SK-N-SH treated with all-trans-retinoic acid at 6 μM for 48 hours (cell line): ENCODE measurements around the gene RAPGEF4.

Source experiments
- ATAC-seq: fragments of 200-7000 bp; cut with Tn5 transposase; 3 replicates; pipeline ENCODE4 v1.9.1; 2020; ENCODE audit warnings: mild to moderate bottlenecking, moderate library complexity
- ARNTL ChIP-seq: fragments of 450-650 bp; formaldehyde crosslinking; IDR thresholded peaks from 2 replicates; pipeline ENCODE4 v1.5.0; 2020; ENCODE audit warnings: low read depth, mild to moderate bottlenecking, moderate library complexity, borderline replicate concordance
- BACH2 ChIP-seq: fragments of 250-450 bp; sonication (Bioruptor Pico); IDR thresholded peaks from 2 replicates; pipeline ENCODE4 v1.9.0; 2021; ENCODE audit warnings: mild to moderate bottlenecking, borderline replicate concordance
- CSDC2 ChIP-seq: fragments of 250-450 bp; sonication (Bioruptor Pico); IDR thresholded peaks from 2 replicates; pipeline ENCODE4 v1.5.0; 2020; ENCODE audit warnings: mild to moderate bottlenecking, moderate library complexity
- ESRRG ChIP-seq: fragments of 250-450 bp; sonication (Bioruptor Pico); IDR thresholded peaks from 2 replicates; pipeline ENCODE4 v1.6.1; 2021; ENCODE audit warnings: mild to moderate bottlenecking
- GLIS3 ChIP-seq: fragments of 250-450 bp; sonication (Bioruptor Pico); IDR thresholded peaks from 2 replicates; pipeline ENCODE4 v1.5.0; 2020; ENCODE audit warnings: mild to moderate bottlenecking, moderate library complexity
- OSR1 ChIP-seq: fragments of 250-450 bp; sonication (Bioruptor Pico); IDR thresholded peaks from 2 replicates; pipeline ENCODE4 v1.8.0; 2022; ENCODE audit warnings: moderate library complexity, mild to moderate bottlenecking, inconsistent platforms
- PATZ1 ChIP-seq: fragments of 250-450 bp; sonication (Bioruptor Pico); IDR thresholded peaks from 2 replicates; pipeline ENCODE4 v1.8.0; 2020; ENCODE audit warnings: mild to moderate bottlenecking, moderate library complexity, borderline replicate concordance
- POU6F1 ChIP-seq: fragments of 250-450 bp; sonication (Bioruptor Pico); IDR thresholded peaks from 2 replicates; pipeline ENCODE4 v1.8.0; 2021; ENCODE audit warnings: low read depth, mild to moderate bottlenecking, moderate library complexity, borderline replicate concordance
- RARB ChIP-seq: fragments of 250-450 bp; sonication (Bioruptor Pico); IDR thresholded peaks from 2 replicates; pipeline ENCODE4 v1.8.0; 2021; ENCODE audit warnings: mild to moderate bottlenecking, moderate library complexity
- SNAI2 ChIP-seq: fragments of 250-450 bp; sonication (Bioruptor Pico); IDR thresholded peaks from 2 replicates; pipeline ENCODE4 v1.5.0; 2020; ENCODE audit warnings: mild to moderate bottlenecking, moderate library complexity
- TOX ChIP-seq: fragments of 250-450 bp; sonication (Bioruptor Pico); IDR thresholded peaks from 2 replicates; pipeline ENCODE4 v1.8.0; 2021; ENCODE audit warnings: mild to moderate bottlenecking, moderate library complexity, borderline replicate concordance
- TSHZ2 ChIP-seq: fragments of 250-450 bp; sonication (Bioruptor Pico); IDR thresholded peaks from 2 replicates; pipeline ENCODE4 v1.5.0; 2020; ENCODE audit warnings: mild to moderate bottlenecking, moderate library complexity
- ZC3H10 ChIP-seq: fragments of 250-450 bp; sonication (Bioruptor Pico); IDR thresholded peaks from 2 replicates; pipeline ENCODE4 v1.5.1; 2021; ENCODE audit warnings: mild to moderate bottlenecking, moderate library complexity
- ZFP3 ChIP-seq: fragments of 250-450 bp; sonication (Bioruptor Pico); IDR thresholded peaks from 2 replicates; pipeline ENCODE4 v1.5.0; 2020; ENCODE audit warnings: mild to moderate bottlenecking, moderate library complexity
- ZNF565 ChIP-seq: fragments of 450-650 bp; formaldehyde crosslinking; conservative IDR thresholded peaks from 2 replicates; pipeline ENCODE4 v1.5.0; 2020; ENCODE audit warnings: low read depth, mild to moderate bottlenecking, moderate library complexity
- ZNF70 ChIP-seq: fragments of 450-650 bp; formaldehyde crosslinking; IDR thresholded peaks from 2 replicates; pipeline ENCODE4 v1.5.0; 2020; ENCODE audit warnings: mild to moderate bottlenecking, moderate library complexity
- ZNF8 ChIP-seq: fragments of 450-650 bp; formaldehyde crosslinking; IDR thresholded peaks from 2 replicates; pipeline ENCODE4 v1.5.0; 2020; ENCODE audit warnings: mild to moderate bottlenecking, moderate library complexity
- TF ChIP-seq, protein P1 (sequence below): fragments of 250-450 bp; sonication (Bioruptor Pico); IDR thresholded peaks from 2 replicates; pipeline ENCODE4 v1.5.1; 2020; ENCODE audit warnings: low read depth, mild to moderate bottlenecking, moderate library complexity
- TF ChIP-seq, protein P2 (sequence below): fragments of 250-450 bp; sonication (Bioruptor Pico); IDR thresholded peaks from 2 replicates; pipeline ENCODE4 v1.5.1; 2021; ENCODE audit warnings: mild to moderate bottlenecking, moderate library complexity

RAPGEF4 gene

DNA sequence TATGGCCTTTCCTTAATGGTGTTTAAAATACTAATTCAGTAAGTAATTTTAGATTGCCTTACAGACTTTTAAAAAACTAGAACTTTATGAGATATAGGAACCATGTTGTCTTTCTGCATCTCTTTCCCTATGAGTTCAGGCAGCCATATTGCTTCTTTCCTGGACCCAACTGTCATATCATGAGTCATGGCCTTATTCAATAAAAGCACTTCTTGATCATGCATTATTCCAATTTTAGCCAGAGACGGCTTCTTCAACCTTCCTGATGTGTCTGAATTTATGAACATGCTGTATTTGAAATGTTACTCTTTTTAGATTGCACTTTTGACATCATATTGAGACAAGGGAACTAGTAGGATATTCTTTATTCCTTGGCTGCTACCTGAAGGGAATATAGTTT, 274.6 kb downstream of the RAPGEF4 start:
- TF ChIP-seq POU6F1 (CRISPR knock-in tag): no peak
- no peak for TF ChIP-seq TSHZ2
- TF ChIP-seq ZC3H10 (CRISPR knock-in tag): no peak
- no peak for TF ChIP-seq ESRRG (CRISPR knock-in tag)
- TF ChIP-seq, protein P1, sequence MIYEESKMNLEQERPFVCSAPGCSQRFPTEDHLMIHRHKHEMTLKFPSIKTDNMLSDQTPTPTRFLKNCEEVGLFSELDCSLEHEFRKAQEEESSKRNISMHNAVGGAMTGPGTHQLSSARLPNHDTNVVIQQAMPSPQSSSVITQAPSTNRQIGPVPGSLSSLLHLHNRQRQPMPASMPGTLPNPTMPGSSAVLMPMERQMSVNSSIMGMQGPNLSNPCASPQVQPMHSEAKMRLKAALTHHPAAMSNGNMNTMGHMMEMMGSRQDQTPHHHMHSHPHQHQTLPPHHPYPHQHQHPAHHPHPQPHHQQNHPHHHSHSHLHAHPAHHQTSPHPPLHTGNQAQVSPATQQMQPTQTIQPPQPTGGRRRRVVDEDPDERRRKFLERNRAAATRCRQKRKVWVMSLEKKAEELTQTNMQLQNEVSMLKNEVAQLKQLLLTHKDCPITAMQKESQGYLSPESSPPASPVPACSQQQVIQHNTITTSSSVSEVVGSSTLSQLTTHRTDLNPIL (CRISPR knock-in tag): no peak
- TF ChIP-seq ZFP3: no peak
- TF ChIP-seq, protein P2, sequence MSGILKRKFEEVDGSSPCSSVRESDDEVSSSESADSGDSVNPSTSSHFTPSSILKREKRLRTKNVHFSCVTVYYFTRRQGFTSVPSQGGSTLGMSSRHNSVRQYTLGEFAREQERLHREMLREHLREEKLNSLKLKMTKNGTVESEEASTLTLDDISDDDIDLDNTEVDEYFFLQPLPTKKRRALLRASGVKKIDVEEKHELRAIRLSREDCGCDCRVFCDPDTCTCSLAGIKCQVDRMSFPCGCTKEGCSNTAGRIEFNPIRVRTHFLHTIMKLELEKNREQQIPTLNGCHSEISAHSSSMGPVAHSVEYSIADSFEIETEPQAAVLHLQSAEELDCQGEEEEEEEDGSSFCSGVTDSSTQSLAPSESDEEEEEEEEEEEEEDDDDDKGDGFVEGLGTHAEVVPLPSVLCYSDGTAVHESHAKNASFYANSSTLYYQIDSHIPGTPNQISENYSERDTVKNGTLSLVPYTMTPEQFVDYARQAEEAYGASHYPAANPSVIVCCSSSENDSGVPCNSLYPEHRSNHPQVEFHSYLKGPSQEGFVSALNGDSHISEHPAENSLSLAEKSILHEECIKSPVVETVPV (CRISPR knock-in tag): no peak
- ATAC-seq: no peak

- TF ChIP-seq GLIS3: no peak
- no peak for TF ChIP-seq PATZ1 (CRISPR knock-in tag)
- no peak for TF ChIP-seq CSDC2
- TF ChIP-seq ZNF8 (CRISPR knock-in tag): no peak
- TF ChIP-seq ARNTL (CRISPR knock-in tag): no peak
- TF ChIP-seq TOX (CRISPR knock-in tag): no peak
- ATAC-seq: no peak
These were observed 280.8 kb downstream of the RAPGEF4 start for GRCh38 chr2:173016451-173016850.

DNA sequence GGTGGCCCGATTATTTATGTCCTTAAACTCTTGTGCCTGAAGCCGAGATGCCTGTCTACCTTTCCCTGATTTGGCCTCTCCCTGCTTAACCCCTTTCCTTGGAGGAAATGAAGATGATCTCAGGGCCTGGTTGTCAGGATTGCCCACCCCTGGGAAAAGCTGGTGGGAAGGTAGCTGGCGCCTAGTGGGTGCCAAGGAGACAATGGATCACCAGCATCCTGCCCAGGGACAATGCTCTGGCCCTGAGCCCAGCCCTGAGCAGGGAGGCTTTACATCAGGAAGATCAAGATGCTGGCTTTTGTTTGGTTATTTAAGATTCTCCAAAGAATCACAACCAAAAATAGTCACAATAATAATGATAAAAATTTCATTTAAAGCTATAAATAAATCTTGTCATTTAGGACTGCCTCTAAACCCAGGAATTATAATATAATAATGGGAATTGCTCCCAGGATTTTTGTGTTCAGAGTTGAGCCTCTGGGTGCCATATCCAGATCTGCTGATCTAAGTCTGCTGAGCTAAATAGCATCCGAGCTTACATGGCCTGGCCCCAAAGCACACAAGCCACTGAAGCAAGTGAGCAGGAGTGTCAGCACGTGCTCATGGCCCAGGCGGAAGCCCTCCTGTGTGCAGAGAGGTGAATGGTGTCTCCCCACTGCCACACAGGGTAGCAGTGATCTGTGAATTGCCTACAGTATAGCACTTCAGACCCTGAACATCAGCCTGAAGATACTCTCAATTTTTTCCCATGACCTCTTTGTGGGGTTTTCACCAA, 282.2 kb downstream of the RAPGEF4 start:
- ATAC-seq: no peak
- TF ChIP-seq PATZ1 (CRISPR knock-in tag) (no peak), ZNF70 (no peak), ZFP3 (no peak), ZC3H10 (CRISPR knock-in tag) (no peak), RARB (no peak), SNAI2 (CRISPR knock-in tag) (no peak), ARNTL (CRISPR knock-in tag) (no peak), TSHZ2 (no peak), OSR1 (CRISPR knock-in tag) (no peak), BACH2 (CRISPR knock-in tag) (no peak), ZNF565 (CRISPR knock-in tag) (no peak), CSDC2 (no peak)
- TF ChIP-seq, protein P1 (CRISPR knock-in tag): no peak
- TF ChIP-seq, protein P2 (CRISPR knock-in tag): no peak
